HepG2 (cell line): ENCODE results near the gene EPHA1. TPM values are rescaled to one million over a fixed set of nuclear protein-coding genes. Genes with fewer than 3 reads are reported as not detected.

Source experiments
- CSRNP2 ChIP-seq: sonication (generic); formaldehyde crosslinking; conservative IDR thresholded peaks from 2 replicates; pipeline ENCODE4 v1.8.0; 2022; ENCODE audit warnings: low read depth, missing genetic modification reagents
- FOXO1 ChIP-seq: sonication (generic); formaldehyde crosslinking; IDR thresholded peaks from 2 replicates; pipeline ENCODE4 v1.4.0; 2020; ENCODE audit warnings: missing genetic modification reagents
- MXD3 ChIP-seq: IDR thresholded peaks from 2 replicates; pipeline ENCODE4 v1.6.1; 2016; ENCODE audit warnings: mild to moderate bottlenecking, missing biosample characterization, missing genetic modification reagents
- NCOR1 ChIP-seq: fragments of 200-600 bp; sonication (generic); IDR thresholded peaks from 2 replicates; pipeline ENCODE4 v1.7.0; 2017; ENCODE audit warnings: antibody characterized with exemption, low read length, borderline replicate concordance
- NFYC ChIP-seq: IDR thresholded peaks from 2 replicates; pipeline ENCODE4 v1.6.1; 2016; ENCODE audit warnings: missing genetic modification reagents, missing compliant biosample characterization
- PRPF4 ChIP-seq: fragments of 200-400 bp; formaldehyde crosslinking; IDR thresholded peaks from 2 replicates; pipeline ENCODE4 v1.6.1; 2016; ENCODE audit warnings: low read length, low read depth; ENCODE audit not compliant: poor library complexity, severe bottlenecking
- SAP130 ChIP-seq: IDR thresholded peaks from 2 replicates; pipeline ENCODE4 v1.6.1; 2016; ENCODE audit warnings: low read depth
- SMARCC2 ChIP-seq: fragments of 450-650 bp; IDR thresholded peaks from 2 replicates; pipeline ENCODE4 v1.6.1; 2017; ENCODE audit warnings: antibody characterized with exemption, mild to moderate bottlenecking
- SNAI1 ChIP-seq: sonication (generic); formaldehyde crosslinking; IDR thresholded peaks from 2 replicates; pipeline ENCODE4 v1.5.0; 2020; ENCODE audit warnings: mild to moderate bottlenecking, missing genetic modification reagents, borderline replicate concordance
- SNAPC2 ChIP-seq: sonication (generic); formaldehyde crosslinking; IDR thresholded peaks from 2 replicates; pipeline ENCODE4 v1.8.1; 2022; ENCODE audit warnings: mild to moderate bottlenecking, missing genetic modification reagents
- THAP9 ChIP-seq: sonication (generic); formaldehyde crosslinking; IDR thresholded peaks from 2 replicates; pipeline ENCODE4; 2020; ENCODE audit warnings: missing genetic modification reagents, mild to moderate bottlenecking, borderline replicate concordance
- TRAFD1 ChIP-seq: sonication (generic); formaldehyde crosslinking; IDR thresholded peaks from 2 replicates; pipeline ENCODE4 v1.5.1; 2020; ENCODE audit warnings: missing genetic modification reagents, mild to moderate bottlenecking, borderline replicate concordance
- ZNF235 ChIP-seq: sonication (generic); formaldehyde crosslinking; IDR thresholded peaks from 2 replicates; pipeline ENCODE4 v1.8.1; 2023; ENCODE audit warnings: mild to moderate bottlenecking, missing genetic modification reagents, borderline replicate concordance
- ZNF263 ChIP-seq: sonication (generic); formaldehyde crosslinking; IDR thresholded peaks from 2 replicates; pipeline ENCODE4 v1.4.0; 2020; ENCODE audit warnings: missing genetic modification reagents
- ZNF276 ChIP-seq: sonication (generic); formaldehyde crosslinking; IDR thresholded peaks from 2 replicates; pipeline ENCODE4 v1.4.0; 2020; ENCODE audit warnings: mild to moderate bottlenecking, low read depth, missing genetic modification reagents
- ZNF335 ChIP-seq: sonication (generic); formaldehyde crosslinking; IDR thresholded peaks from 2 replicates; pipeline ENCODE4 v1.4.0; 2020; ENCODE audit warnings: missing genetic modification reagents
- ZNF484 ChIP-seq: sonication (generic); formaldehyde crosslinking; IDR thresholded peaks from 2 replicates; pipeline ENCODE4 v1.5.1; 2020; ENCODE audit warnings: mild to moderate bottlenecking, low read depth, missing genetic modification reagents, borderline replicate concordance
- ZNF550 ChIP-seq: sonication (generic); formaldehyde crosslinking; IDR thresholded peaks from 2 replicates; pipeline ENCODE4 v1.4.0; 2020; ENCODE audit warnings: mild to moderate bottlenecking, missing genetic modification reagents, borderline replicate concordance
- ZNF792 ChIP-seq: IDR thresholded peaks from 2 replicates; pipeline ENCODE4 v1.6.1; 2016
- ZSCAN21 ChIP-seq: sonication (generic); formaldehyde crosslinking; IDR thresholded peaks from 2 replicates; pipeline ENCODE4 v1.8.0; 2022; ENCODE audit warnings: mild to moderate bottlenecking, missing genetic modification reagents, moderate library complexity, borderline replicate concordance
- ZSCAN30 ChIP-seq: sonication (generic); formaldehyde crosslinking; IDR thresholded peaks from 2 replicates; pipeline ENCODE4 v1.5.0; 2020; ENCODE audit warnings: mild to moderate bottlenecking, missing genetic modification reagents
- polyA plus RNA-seq, 8 experiments: library from polyadenylated mRNA; depleted of rRNA in 3 of 8; stranded (reverse) in 7 of 8; unstranded in 1 of 8; fragments of >200 nt; fragmentation: Illumina TruSeq in 4 of 8; extraction: Trizol in 4 of 8; gene quantifications; 2 replicates each; pipeline versions ENCODE4 v1.2.1 to v1.2.3, GENCODE V29; 2011 to 2016; ENCODE audit warnings: low read depth in 4 of 8, missing spikeins in 1 of 8, mixed read lengths in 1 of 8; ENCODE audit not compliant: insufficient read depth in 1 of 8
- total RNA-seq, 5 experiments: library from RNA; depleted of rRNA; stranded (reverse); fragments of >200 nt; fragmentation: Illumina TruSeq; extraction: Trizol; gene quantifications; 2 replicates each; pipeline ENCODE4 v1.2.3, GENCODE V29; 2016; ENCODE audit warnings: low read depth in 1 of 5

EPHA1 gene
- total and polyA plus RNA-seq, 2 of the 13 experiments (the other 11 are each of a cell fraction or from before 2014, with no cell fraction given), result 4.6 to 17.1 TPM

- no peak for TF ChIP-seq PRPF4
- 0 out of 2 replicates have a peak, but pooled peaks have one; percentile 36 for TF ChIP-seq ZNF792 (CRISPR knock-in tag)
- no peak for TF ChIP-seq CSRNP2 (CRISPR knock-in tag)
- TF ChIP-seq ZSCAN30, result no peak
- peak; percentile 77 for TF ChIP-seq SAP130
- TF ChIP-seq ZNF276 (CRISPR knock-in tag), result no peak
- no peak for TF ChIP-seq ZNF484 (CRISPR knock-in tag)
- TF ChIP-seq MXD3 (CRISPR knock-in tag), result no peak
- no peak for TF ChIP-seq ZNF335 (CRISPR knock-in tag)
- TF ChIP-seq TRAFD1, result no peak
- peak; percentile 90 for TF ChIP-seq NCOR1
- peak; percentile 31; the same call in 1 of the 2 replicates for TF ChIP-seq FOXO1
- peak; percentile 86 for TF ChIP-seq ZNF263 (CRISPR knock-in tag)
- TF ChIP-seq SMARCC2, result no peak
- TF ChIP-seq ZNF550 (CRISPR knock-in tag), result no peak
- TF ChIP-seq ZNF235 (CRISPR knock-in tag), result no peak
- TF ChIP-seq SNAI1 (CRISPR knock-in tag), result no peak
- no peak for TF ChIP-seq ZSCAN21 (CRISPR knock-in tag)
- no peak for TF ChIP-seq NFYC
- peak; percentile 17; the same call in 1 of the 2 replicates for TF ChIP-seq THAP9 (CRISPR knock-in tag)
- no peak for TF ChIP-seq SNAPC2 (CRISPR knock-in tag)
Observed at GRCh38 chr7:143393267-143394041, 15.2 kb downstream of the EPHA1 start (continued).
